Mucosa of rectum (tissue), 2 donors: ENCODE data around the gene LIPE.

Experiments
- H3K27ac ChIP-seq, 2 donors: one replicate each; pipeline ENCODE4 v1.7.0; 2013; ENCODE audit warnings: inconsistent platforms in 2 of 2, low read depth in 2 of 2, low read length in 2 of 2
- H3K27me3 ChIP-seq, 2 donors: one replicate each; pipeline ENCODE4 v1.7.0; 2013; ENCODE audit warnings: low read length in 2 of 2; ENCODE audit not compliant: control insufficient read depth in 2 of 2, insufficient read depth in 2 of 2
- H3K36me3 ChIP-seq, 2 donors: one replicate each; pipeline ENCODE4 v1.7.0; 2013; ENCODE audit warnings: low read length in 2 of 2; ENCODE audit not compliant: control insufficient read depth in 2 of 2, insufficient read depth in 2 of 2
- H3K4me1 ChIP-seq, 2 donors: one replicate each; pipeline ENCODE4 v1.7.0; 2013; ENCODE audit warnings: low read length in 2 of 2, mild to moderate bottlenecking in 1 of 2; ENCODE audit not compliant: control insufficient read depth in 2 of 2, insufficient read depth in 2 of 2
- H3K4me3 ChIP-seq, 2 donors: one replicate each; pipeline ENCODE4 v1.7.0; 2013; ENCODE audit warnings: low read length in 2 of 2
- H3K9ac ChIP-seq, 2 donors: one replicate each; pipeline ENCODE4 v1.7.0; 2013; ENCODE audit warnings: low read length in 2 of 2, low read depth in 1 of 2, mild to moderate bottlenecking in 1 of 2
- H3K9me3 ChIP-seq, 2 donors: one replicate each; pipeline ENCODE4 v1.7.0; 2013; ENCODE audit warnings: low read length in 2 of 2; ENCODE audit not compliant: control insufficient read depth in 2 of 2
- donor health status: healthy.
- donor health status: Normal muscosa, but diverticular disease.

The LIPE gene

GRCh38 chr19:42388851-42389489, 38.2 kb downstream of the LIPE start:
- H3K9me3 ChIP-seq: no peaks in the 10 kb centered on the region
- H3K9ac ChIP-seq: no peak overlapping the region
- no peak overlapping the region for H3K4me3 ChIP-seq
- peaks cover 9% of the 10 kb centered on the region in 2 donors for H3K27me3 ChIP-seq
- no peaks in the 10 kb centered on the region for H3K36me3 ChIP-seq
- H3K27ac ChIP-seq: no peak overlapping the region
- H3K4me1 ChIP-seq: peaks cover 3% of the 10 kb centered on the region in 2 donors

GRCh38 chr19:42386974-42387707, 40.0 kb downstream of the LIPE start:
- Histone ChIP-seq H3K9ac (peak overlapping the region in 1 of 2 donors; percentile 8), H3K36me3 (no peaks in the 10 kb centered on the region)

GRCh38 chr19:42380155-42380554, 47.0 kb downstream of the LIPE start:
- no peak overlapping the region for H3K27ac ChIP-seq
- no peaks in the 10 kb centered on the region for H3K4me1 ChIP-seq
- H3K27me3 ChIP-seq: peaks cover 8 to 15% of the 10 kb centered on the region in 2 donors
- no peak overlapping the region for H3K9ac ChIP-seq
- H3K36me3 ChIP-seq: peaks cover 0 to 4% of the 10 kb centered on the region in 2 donors
- H3K9me3 ChIP-seq: no peaks in the 10 kb centered on the region
- H3K4me3 ChIP-seq: no peak overlapping the region

More at GRCh38 chr19:42386974-42387707, 40.0 kb downstream of the LIPE start:
- H3K4me1 ChIP-seq: peaks cover 3% of the 10 kb centered on the region in 2 donors
- H3K27me3 ChIP-seq: peaks cover 8 to 12% of the 10 kb centered on the region in 2 donors
- H3K27ac ChIP-seq: peak overlapping the region; percentile 67 to 68
- peak overlapping the region; percentile 58 to 61 for H3K4me3 ChIP-seq
- no peaks in the 10 kb centered on the region for H3K9me3 ChIP-seq

GRCh38 chr19:42378225-42379215, 48.7 kb downstream of the LIPE start:
- H3K9ac ChIP-seq: no peak overlapping the region
- no peak overlapping the region for H3K4me3 ChIP-seq
- peaks cover 0 to 12% of the 10 kb centered on the region in 2 donors for H3K36me3 ChIP-seq
- H3K4me1 ChIP-seq: no peaks in the 10 kb centered on the region
- no peaks in the 10 kb centered on the region for H3K9me3 ChIP-seq
- H3K27me3 ChIP-seq: peaks cover 8 to 15% of the 10 kb centered on the region in 2 donors
- H3K27ac ChIP-seq: no peak overlapping the region

GRCh38 chr19:42376177-42376555, 51.0 kb downstream of the LIPE start:
- H3K4me3 ChIP-seq: no peak overlapping the region
- H3K27ac ChIP-seq: no peak overlapping the region
- no peaks in the 10 kb centered on the region for H3K4me1 ChIP-seq
- peaks cover 4 to 8% of the 10 kb centered on the region in 2 donors for H3K27me3 ChIP-seq
- H3K9me3 ChIP-seq: no peaks in the 10 kb centered on the region
- no peak overlapping the region for H3K9ac ChIP-seq
- H3K36me3 ChIP-seq: peaks cover 0 to 12% of the 10 kb centered on the region in 2 donors

GRCh38 chr19:42375415-42376176, 51.6 kb downstream of the LIPE start:
- peaks cover 0 to 15% of the 10 kb centered on the region in 2 donors for H3K36me3 ChIP-seq
- no peaks in the 10 kb centered on the region for H3K9me3 ChIP-seq
- no peak overlapping the region for H3K9ac ChIP-seq
- H3K4me1 ChIP-seq: no peaks in the 10 kb centered on the region
- no peak overlapping the region for H3K27ac ChIP-seq
- no peak overlapping the region for H3K4me3 ChIP-seq
- H3K27me3 ChIP-seq: peaks cover under 1 to 4% of the 10 kb centered on the region in 2 donors

- H3K27me3 ChIP-seq: no peaks in the 10 kb centered on the region
- no peaks in the 10 kb centered on the region for H3K4me1 ChIP-seq
Observed at GRCh38 chr19:42374826-42375376, 52.3 kb downstream of the LIPE start.

GRCh38 chr19:42370626-42371175, 56.5 kb downstream of the LIPE start:
- Histone ChIP-seq H3K4me1 (no peaks in the 10 kb centered on the region), H3K27ac (no peak overlapping the region), H3K9ac (no peak overlapping the region), H3K9me3 (no peaks in the 10 kb centered on the region), H3K4me3 (no peak overlapping the region), H3K27me3 (no peaks in the 10 kb centered on the region), H3K36me3 (peaks cover 0 to 14% of the 10 kb centered on the region in 2 donors)

More at GRCh38 chr19:42374826-42375376, 52.3 kb downstream of the LIPE start:
- Histone ChIP-seq H3K36me3 (peaks cover 0 to 15% of the 10 kb centered on the region in 2 donors), H3K4me3 (no peak overlapping the region), H3K9ac (no peak overlapping the region), H3K27ac (no peak overlapping the region), H3K9me3 (no peaks in the 10 kb centered on the region)

GRCh38 chr19:42370068-42370520, 57.1 kb downstream of the LIPE start:
- H3K27me3 ChIP-seq: no peaks in the 10 kb centered on the region
- H3K4me3 ChIP-seq: no peak overlapping the region
- H3K36me3 ChIP-seq: peaks cover 0 to 11% of the 10 kb centered on the region in 2 donors
- H3K9ac ChIP-seq: no peak overlapping the region
- H3K27ac ChIP-seq: no peak overlapping the region
- H3K4me1 ChIP-seq: no peaks in the 10 kb centered on the region
- H3K9me3 ChIP-seq: no peaks in the 10 kb centered on the region
